DMS114 treated with DMSO at 0.1 percent for 48 hours (cell line): ENCODE results near the gene PRELID2.
"Not testable (repeated sequence)": the region's sequence is repeated elsewhere in the genome, so short reads cannot be mapped to it uniquely, and the experiment has no call there.

ENCODE experiments used
- DNase-seq: peaks from one replicate; lab custom pipeline; 2025; ENCODE audit not compliant: unreplicated experiment; lab: John Stamatoyannopoulos, UW

Gene PRELID2

GRCh38 chr5:145798503-145798902 lies 36.6 kb downstream of the PRELID2 start:
- DNase-seq = not testable (repeated sequence)

DNA sequence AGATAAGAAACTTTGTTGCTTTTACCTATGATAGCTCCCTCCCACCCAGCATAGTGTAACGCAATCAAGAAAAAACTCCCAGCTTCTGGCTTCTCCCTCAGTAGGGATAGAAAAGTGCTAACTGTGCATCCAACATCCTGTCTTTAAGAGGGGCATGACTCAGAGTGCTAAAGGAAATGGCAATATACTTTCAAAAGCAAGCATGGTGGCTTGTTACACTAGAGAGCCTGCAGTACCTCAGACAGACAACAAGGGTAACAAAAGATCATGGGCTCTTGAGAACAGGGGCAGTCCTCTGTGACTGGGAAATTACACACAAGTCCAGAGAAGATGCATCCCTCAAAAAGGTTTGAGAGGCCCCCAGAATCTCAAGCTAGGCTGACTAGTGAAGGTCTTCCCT lies 37.8 kb downstream of the PRELID2 start:
- DNase-seq = no peak

DNA sequence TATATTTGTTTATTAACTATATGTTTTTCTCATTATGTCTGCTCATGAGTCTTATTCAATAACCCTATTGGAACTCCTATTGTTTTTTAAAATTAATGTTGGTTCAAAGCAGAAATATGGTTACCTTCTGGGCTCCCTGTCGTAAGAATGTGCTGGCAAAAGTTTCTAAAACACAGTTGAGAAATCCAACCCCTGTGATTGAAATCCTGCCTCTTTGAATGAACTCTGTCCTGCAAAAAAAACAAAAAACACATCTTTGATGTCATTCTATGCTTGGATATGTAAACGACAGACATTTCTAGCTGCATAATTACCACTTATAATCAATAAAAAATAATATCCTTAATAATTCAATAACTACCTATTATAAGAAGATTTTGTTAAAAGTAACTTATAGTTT lies 38.8 kb downstream of the PRELID2 start:
- DNase-seq = no peak

- DNase-seq = no peak
Observed at GRCh38 chr5:145793574-145793973, 41.6 kb downstream of the PRELID2 start.

GRCh38 chr5:145792840-145793239 lies 42.3 kb downstream of the PRELID2 start:
- no peak for DNase-seq

- no peak for DNase-seq
Observed at GRCh38 chr5:145791866-145792265, 43.3 kb downstream of the PRELID2 start.

- no peak for DNase-seq
Observed at GRCh38 chr5:145787996-145788395, 47.1 kb downstream of the PRELID2 start.

- no peak for DNase-seq
Observed at GRCh38 chr5:145787507-145787906, 47.6 kb downstream of the PRELID2 start.

GRCh38 chr5:145787001-145787400 lies 48.1 kb downstream of the PRELID2 start:
- no peak for DNase-seq

- DNase-seq = no peak
Observed at GRCh38 chr5:145780982-145781381, 54.2 kb downstream of the PRELID2 start.

GRCh38 chr5:145778144-145778900 lies 56.8 kb downstream of the PRELID2 start:
- no peak for DNase-seq

DNA sequence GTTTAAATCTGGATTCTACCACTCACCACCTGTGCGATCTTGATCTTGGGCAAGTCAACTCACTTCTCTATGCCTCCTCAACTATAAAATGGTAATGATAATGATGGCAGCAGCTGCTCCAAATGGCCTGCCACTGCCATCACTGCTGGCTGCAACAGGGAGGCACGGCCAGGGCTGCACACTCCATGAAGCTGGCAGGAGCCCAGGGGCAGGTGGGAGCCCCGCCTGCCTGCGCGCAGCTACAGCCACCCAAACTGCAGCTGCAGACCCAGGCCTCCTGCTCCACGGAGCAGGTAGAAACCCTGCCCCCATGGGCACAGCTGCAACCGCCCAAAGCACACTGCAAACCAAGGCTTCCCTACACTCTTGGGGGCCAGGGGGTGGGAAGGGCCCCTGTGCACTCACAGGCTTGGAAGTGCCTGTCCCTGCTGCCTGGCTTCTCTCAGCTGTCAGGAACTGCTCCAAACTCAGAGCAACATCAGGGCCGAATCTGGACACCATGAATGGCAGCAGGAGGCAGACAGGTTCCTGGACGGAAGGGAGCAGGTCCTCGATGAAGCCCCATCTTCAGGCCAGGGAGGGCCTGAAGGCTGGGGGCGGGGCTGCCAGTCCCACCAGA lies 57.6 kb downstream of the PRELID2 start:
- no peak for DNase-seq

GRCh38 chr5:145776886-145777285 lies 58.3 kb downstream of the PRELID2 start:
- no peak for DNase-seq

DNA sequence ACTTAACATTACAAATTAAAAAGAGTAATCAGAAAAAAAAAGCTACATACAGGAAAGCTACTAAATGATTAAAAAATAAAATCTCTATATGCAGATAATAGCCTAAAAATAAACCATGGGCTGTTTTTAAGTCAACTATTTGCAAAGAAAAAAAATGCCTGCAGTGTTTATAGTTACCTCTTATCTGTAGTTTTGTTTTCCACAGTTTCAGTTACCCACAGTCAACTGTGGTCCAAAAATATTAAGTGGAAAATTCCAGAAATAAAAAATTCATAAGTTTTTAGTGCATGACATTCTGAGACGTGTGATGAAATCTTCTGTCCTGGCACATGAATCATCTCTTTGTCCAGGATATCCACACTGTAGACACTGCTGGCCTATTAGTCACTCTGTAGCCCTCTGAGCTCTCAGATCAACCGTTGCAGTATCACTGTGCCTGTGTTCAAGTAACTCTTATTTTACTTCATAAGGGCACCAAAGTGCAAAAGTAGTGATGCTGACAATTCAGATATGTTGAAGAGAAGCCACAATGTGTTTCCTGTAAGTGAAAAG lies 59.2 kb downstream of the PRELID2 start:
- no peak for DNase-seq

DNA sequence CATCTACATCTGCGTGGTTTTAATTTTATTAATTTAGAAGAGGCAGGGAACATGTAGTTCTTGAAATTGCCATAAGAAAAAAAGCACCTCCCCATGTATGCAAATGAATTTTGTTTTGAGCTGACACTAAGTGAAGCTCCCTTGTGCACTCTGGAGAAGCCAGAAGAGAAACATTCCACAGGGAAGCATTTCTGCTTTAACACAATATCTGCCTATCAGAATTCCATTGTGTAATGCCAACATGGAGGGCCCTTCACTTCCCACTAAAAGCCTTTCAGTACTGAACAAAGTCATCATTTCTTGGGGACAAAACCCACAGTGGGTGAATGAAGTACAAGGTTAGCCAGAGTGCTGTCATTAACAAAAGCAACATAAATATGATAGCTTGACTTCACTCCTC lies 59.7 kb downstream of the PRELID2 start:
- no peak for DNase-seq

DNA sequence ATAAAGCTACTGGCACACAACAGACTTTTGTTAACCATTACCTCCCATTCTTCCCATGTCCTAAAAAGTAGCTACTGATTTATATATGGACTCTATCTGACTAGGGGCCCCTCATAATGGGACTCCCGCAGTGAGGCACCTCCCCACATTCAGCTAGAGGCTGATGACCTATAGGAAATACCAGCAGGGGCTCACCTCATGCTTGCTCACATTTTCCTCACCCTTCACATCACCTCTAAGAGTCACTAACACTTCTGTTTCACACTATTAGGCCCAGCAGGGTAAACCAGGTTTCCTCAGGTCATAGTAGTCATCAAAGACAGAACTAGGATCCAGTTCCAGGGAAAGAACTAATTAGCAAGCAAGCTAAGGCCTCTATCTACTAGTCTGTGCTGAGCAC lies 60.7 kb downstream of the PRELID2 start:
- DNase-seq = no peak

- no peak for DNase-seq
Observed at GRCh38 chr5:145772466-145772865, 62.7 kb downstream of the PRELID2 start.

DNA sequence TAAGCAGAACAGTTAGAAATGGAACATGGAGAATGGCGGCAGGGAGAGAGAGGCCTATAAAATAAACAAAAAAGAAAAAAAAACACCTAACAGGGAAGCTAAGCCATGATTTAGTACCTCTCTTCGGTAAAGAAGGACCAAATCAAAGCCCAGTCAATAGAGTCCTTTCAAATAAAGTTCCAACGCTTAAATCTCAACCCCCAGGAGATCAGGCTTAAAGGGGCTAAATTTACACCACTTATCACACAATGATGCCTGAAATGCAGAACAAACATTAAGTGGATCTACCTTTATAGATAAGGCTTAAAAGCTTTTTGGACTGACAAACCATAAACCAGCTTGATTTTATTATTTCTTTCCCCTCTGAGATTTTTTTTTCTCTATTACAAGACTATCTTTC lies 66.3 kb downstream of the PRELID2 start:
- no peak for DNase-seq

GRCh38 chr5:145764325-145764724 lies 70.8 kb downstream of the PRELID2 start:
- DNase-seq = no peak

DNA sequence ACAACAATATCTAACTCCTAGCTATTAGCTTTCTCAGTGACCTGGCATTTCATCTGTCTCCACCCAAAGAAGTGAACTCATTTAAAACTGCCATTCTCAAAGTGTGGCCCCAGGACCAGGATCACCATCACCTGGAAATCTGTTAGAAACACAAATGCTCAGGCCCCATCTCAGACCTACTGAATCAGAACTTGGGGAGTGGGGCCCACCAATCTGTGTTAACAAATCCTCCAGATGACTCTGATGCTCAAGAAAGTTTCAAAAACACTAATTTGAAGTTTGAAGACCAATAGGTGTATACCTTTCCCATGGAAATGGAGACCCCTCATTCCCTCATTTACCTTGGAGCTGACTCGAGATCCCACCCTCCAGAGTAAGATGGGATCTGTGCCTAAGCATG lies 72.3 kb downstream of the PRELID2 start:
- no peak for DNase-seq

DNA sequence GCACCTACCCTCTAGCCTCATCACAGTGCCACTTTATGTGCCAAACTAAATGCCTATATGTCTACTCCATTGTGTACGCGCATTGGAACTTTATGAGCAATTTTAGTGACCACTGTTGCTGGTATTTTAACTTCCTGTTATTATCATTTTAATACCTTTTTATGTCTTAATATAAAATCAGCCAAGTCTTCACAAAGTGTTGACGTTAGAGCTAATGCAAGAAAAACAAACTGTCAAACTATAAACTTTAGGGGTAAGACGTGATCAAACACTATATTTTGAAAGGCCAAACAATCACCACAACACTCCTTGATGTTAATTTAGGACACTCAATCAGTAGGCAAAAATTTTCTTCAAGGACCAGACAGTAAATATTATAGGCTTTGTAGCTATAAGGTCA lies 73.9 kb downstream of the PRELID2 start:
- DNase-seq = no peak

- no peak for DNase-seq
Observed at GRCh38 chr5:145760660-145761059, 74.5 kb downstream of the PRELID2 start.

DNA sequence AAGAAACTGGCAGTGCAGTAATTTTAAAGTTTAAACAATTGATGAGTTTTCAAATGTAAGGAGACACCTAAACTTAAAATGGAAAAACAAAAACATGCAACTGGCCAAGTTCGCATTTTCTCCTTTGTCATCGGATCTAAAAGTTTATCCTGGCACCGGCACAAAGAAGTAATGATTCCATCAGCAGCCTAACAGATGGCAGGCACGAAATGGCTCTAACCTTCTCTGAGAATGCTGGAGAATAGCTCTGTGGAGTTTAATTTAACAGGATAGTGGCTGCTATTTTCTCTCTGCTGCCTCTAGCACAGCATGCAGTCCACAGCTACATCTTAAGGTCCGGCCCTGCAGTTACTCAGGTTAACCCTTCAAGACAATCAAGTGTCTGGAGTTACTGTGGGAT lies 82.2 kb downstream of the PRELID2 start:
- no peak for DNase-seq
